HG03558 (cell line): Measurements from ENCODE around the gene CSF2RB.

Experiments used
- ATAC-seq: cut with Tn5 transposase; IDR thresholded peaks from one replicate; pipeline ENCODE4 v1.9.1; 2021; ENCODE audit warnings: moderate number of reproducible peaks; ENCODE audit not compliant: unreplicated experiment; ENCODE audit errors: extremely low read depth

CSF2RB gene

GRCh38 chr22:36934418-36935312 lies 21.2 kb downstream of the CSF2RB start:
- no peak for ATAC-seq

- ATAC-seq: no peak
Observed at GRCh38 chr22:36935313-36935610, 21.8 kb downstream of the CSF2RB start.

GRCh38 chr22:36935694-36936093 lies 22.3 kb downstream of the CSF2RB start:
- ATAC-seq: no peak

GRCh38 chr22:36936362-36937116 lies 23.1 kb downstream of the CSF2RB start:
- no peak for ATAC-seq

- no peak for ATAC-seq
Observed at GRCh38 chr22:36937319-36938027, 24.0 kb downstream of the CSF2RB start.

- ATAC-seq: no peak
Observed at GRCh38 chr22:36938028-36938425, 24.6 kb downstream of the CSF2RB start.

- ATAC-seq: no peak
Observed at GRCh38 chr22:36938886-36939285, 25.5 kb downstream of the CSF2RB start.

- ATAC-seq: no peak
Observed at GRCh38 chr22:36940676-36941075, 27.2 kb downstream of the CSF2RB start.

GRCh38 chr22:36942556-36942955 lies 29.1 kb downstream of the CSF2RB start:
- no peak for ATAC-seq

GRCh38 chr22:36946421-36947158 lies 33.2 kb downstream of the CSF2RB start:
- ATAC-seq: no peak

- ATAC-seq: no peak
Observed at GRCh38 chr22:36948273-36949225, 35.1 kb downstream of the CSF2RB start.

- no peak for ATAC-seq
Observed at GRCh38 chr22:36950797-36951590, 37.6 kb downstream of the CSF2RB start.

GRCh38 chr22:36951746-36952145 lies 38.3 kb downstream of the CSF2RB start:
- no peak for ATAC-seq

- ATAC-seq: no peak
Observed at GRCh38 chr22:36953239-36954080, 40.0 kb downstream of the CSF2RB start.

GRCh38 chr22:36954251-36955014 lies 41.0 kb downstream of the CSF2RB start:
- ATAC-seq: no peak

- no peak for ATAC-seq
Observed at GRCh38 chr22:36955691-36956090, 42.3 kb downstream of the CSF2RB start.

- ATAC-seq: no peak
Observed at GRCh38 chr22:36958366-36958765, 44.9 kb downstream of the CSF2RB start.
